ENCODE measurements around the gene PPP3R1. TPM values are rescaled to one million over a fixed set of nuclear protein-coding genes. Genes with fewer than 3 reads are reported as not detected.

Gene PPP3R1
- total RNA-seq, 1 donor from 2014 or later, result 67.7 TPM

GRCh38 chr2:68230241-68231060 lies 21.9 kb downstream of the PPP3R1 start:
- no peak for DNase-seq

- DNase-seq, result no peak
Measured at GRCh38 chr2:68226794-68227193, 25.5 kb downstream of the PPP3R1 start.

- no peak for DNase-seq
Measured at GRCh38 chr2:68225119-68225632, 27.2 kb downstream of the PPP3R1 start.

- no peak for DNase-seq
Measured at GRCh38 chr2:68223419-68223818, 28.9 kb downstream of the PPP3R1 start.

GRCh38 chr2:68222287-68222686 lies 30.0 kb downstream of the PPP3R1 start:
- no peak for DNase-seq

- DNase-seq, result no peak
Measured at GRCh38 chr2:68218343-68218901, 33.9 kb downstream of the PPP3R1 start.

GRCh38 chr2:68217729-68218128 lies 34.6 kb downstream of the PPP3R1 start:
- no peak for DNase-seq

- DNase-seq, result no peak
Measured at GRCh38 chr2:68216454-68217310, 35.6 kb downstream of the PPP3R1 start.

- no peak for DNase-seq
Measured at GRCh38 chr2:68214381-68214780, 38.0 kb downstream of the PPP3R1 start.

- no peak for DNase-seq
Measured at GRCh38 chr2:68206793-68207192, 45.5 kb downstream of the PPP3R1 start.

- no peak for DNase-seq
Measured at GRCh38 chr2:68203587-68203986, 48.7 kb downstream of the PPP3R1 start.

- no peak for DNase-seq
Measured at GRCh38 chr2:68200157-68200787, 52.1 kb downstream of the PPP3R1 start.

GRCh38 chr2:68196120-68196716 lies 56.1 kb downstream of the PPP3R1 start:
- DNase-seq, result no peak

- DNase-seq, result no peak
Measured at GRCh38 chr2:68195096-68195495, 57.2 kb downstream of the PPP3R1 start.

GRCh38 chr2:68193787-68194372 lies 58.5 kb downstream of the PPP3R1 start:
- no peak for DNase-seq

GRCh38 chr2:68193144-68193543 lies 59.2 kb downstream of the PPP3R1 start:
- no peak for DNase-seq

- no peak for DNase-seq
Measured at GRCh38 chr2:68190991-68191731, 61.2 kb downstream of the PPP3R1 start.

GRCh38 chr2:68189991-68190784 lies 62.1 kb downstream of the PPP3R1 start:
- no peak for DNase-seq

- no peak for DNase-seq
Measured at GRCh38 chr2:68188831-68189230, 63.5 kb downstream of the PPP3R1 start.

- no peak for DNase-seq
Measured at GRCh38 chr2:68187329-68187728, 65.0 kb downstream of the PPP3R1 start.

Measured in occipital lobe (tissue), 2 donors.